ENCODE data around the gene TRIM62. TPM values are rescaled to one million over a fixed set of nuclear protein-coding genes. Genes with fewer than 3 reads are reported as not detected.
"Not testable (repeated sequence)": the region's sequence is repeated elsewhere in the genome, so short reads cannot be mapped to it uniquely, and the experiment has no call there.

TRIM62 gene
- total and polyA plus RNA-seq, 2 donors = 1.8 to 7.8 TPM

DNA sequence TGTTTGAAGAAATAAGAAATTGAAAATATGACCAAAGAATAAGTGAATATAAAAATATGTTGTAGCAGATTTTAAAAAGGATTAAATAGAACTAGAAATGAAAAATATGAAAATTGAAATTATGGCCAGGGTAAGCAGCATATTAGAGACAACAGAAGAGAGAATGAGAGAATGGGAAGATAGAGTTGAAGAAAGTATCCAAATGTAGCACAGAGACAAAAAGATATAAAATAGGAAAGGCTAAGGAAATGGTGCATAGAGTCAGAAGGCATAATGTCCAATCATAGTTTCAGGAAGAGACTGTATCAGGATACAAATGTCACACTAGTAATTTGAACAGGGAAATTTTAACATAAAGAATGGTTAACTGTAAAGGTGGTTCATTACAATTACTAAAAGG is 71.4 kb downstream of the TRIM62 start:
- Histone ChIP-seq H3K9me3 (ENCODE audit: control insufficient read depth in 2 of 2, insufficient read depth in 1 of 2, low read length in 1 of 2) (peaks cover 0 to 3% of the 10 kb centered on the region in 2 donors), H3K27me3 (ENCODE audit: control insufficient read depth in 2 of 2, insufficient read depth in 1 of 2, low read length in 1 of 2) (no peaks in the 10 kb centered on the region), H3K4me3 (ENCODE audit: low read length in 2 of 2) (no peak overlapping the region), H3K4me1 (ENCODE audit: control insufficient read depth in 2 of 2, insufficient read depth in 2 of 2, low read length in 2 of 2) (no peaks in the 10 kb centered on the region), H3K27ac (ENCODE audit: low read depth in 1 of 2, low read length in 1 of 2) (no peak overlapping the region), H3K36me3 (ENCODE audit: control insufficient read depth in 2 of 2, insufficient read depth in 2 of 2, low read length in 1 of 2) (no peaks in the 10 kb centered on the region)
- DNase-seq (ENCODE audit: low read depth in 6 of 9, low spot score in 9 of 9) = no peak

- H3K36me3 ChIP-seq (ENCODE audit: control insufficient read depth in 2 of 2, insufficient read depth in 2 of 2, low read length in 1 of 2); H3K9me3 ChIP-seq (ENCODE audit: control insufficient read depth in 2 of 2, insufficient read depth in 1 of 2, low read length in 1 of 2); DNase-seq (ENCODE audit: low read depth in 6 of 9, low spot score in 9 of 9); H3K27me3 ChIP-seq (ENCODE audit: control insufficient read depth in 2 of 2, insufficient read depth in 1 of 2, low read length in 1 of 2); H3K4me3 ChIP-seq (ENCODE audit: low read length in 2 of 2): not testable (repeated sequence)
- Histone ChIP-seq H3K4me1 (ENCODE audit: control insufficient read depth in 2 of 2, insufficient read depth in 2 of 2, low read length in 2 of 2) (peaks cover 15 to 40% of the 10 kb centered on the region in 2 donors), H3K27ac (ENCODE audit: low read depth in 1 of 2, low read length in 1 of 2) (peak overlapping the region in 1 of 2 donors; percentile 80)
- WGBS = 96% methylated on average over 4 of the region's 4 CpGs
These were observed 81.8 kb downstream of the TRIM62 start for GRCh38 chr1:33100119-33100415.

- Histone ChIP-seq H3K27me3 (ENCODE audit: control insufficient read depth in 2 of 2, insufficient read depth in 1 of 2, low read length in 1 of 2) (no peaks in the 10 kb centered on the region), H3K9me3 (ENCODE audit: control insufficient read depth in 2 of 2, insufficient read depth in 1 of 2, low read length in 1 of 2) (no peaks in the 10 kb centered on the region), H3K27ac (ENCODE audit: low read depth in 1 of 2, low read length in 1 of 2) (peak overlapping the region; percentile 80 to 85), H3K4me1 (ENCODE audit: control insufficient read depth in 2 of 2, insufficient read depth in 2 of 2, low read length in 2 of 2) (peaks cover 15 to 40% of the 10 kb centered on the region in 2 donors), H3K36me3 (ENCODE audit: control insufficient read depth in 2 of 2, insufficient read depth in 2 of 2, low read length in 1 of 2) (no peaks in the 10 kb centered on the region), H3K4me3 (ENCODE audit: low read length in 2 of 2) (peak overlapping the region; percentile 10 to 28)
- DNase-seq (ENCODE audit: low read depth in 6 of 9, low spot score in 9 of 9) = peak; percentile 59 to 92 (median 73)
- WGBS = 11% methylated on average over 13 of the region's 13 CpGs
These were observed 82.3 kb downstream of the TRIM62 start for GRCh38 chr1:33099290-33100118.

- no peaks in the 10 kb centered on the region for H3K27me3 ChIP-seq (ENCODE audit: control insufficient read depth in 2 of 2, insufficient read depth in 1 of 2, low read length in 1 of 2)
- peak overlapping the region in 1 of 2 donors; percentile 2 for H3K27ac ChIP-seq (ENCODE audit: low read depth in 1 of 2, low read length in 1 of 2)
- no peak for DNase-seq (ENCODE audit: low read depth in 6 of 9, low spot score in 9 of 9)
- peaks cover 15 to 40% of the 10 kb centered on the region in 2 donors for H3K4me1 ChIP-seq (ENCODE audit: control insufficient read depth in 2 of 2, insufficient read depth in 2 of 2, low read length in 2 of 2)
- H3K4me3 ChIP-seq (ENCODE audit: low read length in 2 of 2) = no peak overlapping the region
- H3K9me3 ChIP-seq (ENCODE audit: control insufficient read depth in 2 of 2, insufficient read depth in 1 of 2, low read length in 1 of 2) = no peaks in the 10 kb centered on the region
- H3K36me3 ChIP-seq (ENCODE audit: control insufficient read depth in 2 of 2, insufficient read depth in 2 of 2, low read length in 1 of 2) = no peaks in the 10 kb centered on the region
These were observed 83.5 kb downstream of the TRIM62 start for GRCh38 chr1:33098371-33098770.

GRCh38 chr1:33097762-33098161 is 84.1 kb downstream of the TRIM62 start:
- DNase-seq (ENCODE audit: low read depth in 6 of 9, low spot score in 9 of 9) = no peak
- 77% methylated on average over 4 of the region's 4 CpGs for WGBS
- no peaks in the 10 kb centered on the region for H3K9me3 ChIP-seq (ENCODE audit: control insufficient read depth in 2 of 2, insufficient read depth in 1 of 2, low read length in 1 of 2)
- H3K27me3 ChIP-seq (ENCODE audit: control insufficient read depth in 2 of 2, insufficient read depth in 1 of 2, low read length in 1 of 2) = no peaks in the 10 kb centered on the region
- H3K27ac ChIP-seq (ENCODE audit: low read depth in 1 of 2, low read length in 1 of 2) = peak overlapping the region in 1 of 2 donors; percentile 41
- peaks cover 15 to 40% of the 10 kb centered on the region in 2 donors for H3K4me1 ChIP-seq (ENCODE audit: control insufficient read depth in 2 of 2, insufficient read depth in 2 of 2, low read length in 2 of 2)
- H3K4me3 ChIP-seq (ENCODE audit: low read length in 2 of 2) = no peak overlapping the region
- no peaks in the 10 kb centered on the region for H3K36me3 ChIP-seq (ENCODE audit: control insufficient read depth in 2 of 2, insufficient read depth in 2 of 2, low read length in 1 of 2)

DNA sequence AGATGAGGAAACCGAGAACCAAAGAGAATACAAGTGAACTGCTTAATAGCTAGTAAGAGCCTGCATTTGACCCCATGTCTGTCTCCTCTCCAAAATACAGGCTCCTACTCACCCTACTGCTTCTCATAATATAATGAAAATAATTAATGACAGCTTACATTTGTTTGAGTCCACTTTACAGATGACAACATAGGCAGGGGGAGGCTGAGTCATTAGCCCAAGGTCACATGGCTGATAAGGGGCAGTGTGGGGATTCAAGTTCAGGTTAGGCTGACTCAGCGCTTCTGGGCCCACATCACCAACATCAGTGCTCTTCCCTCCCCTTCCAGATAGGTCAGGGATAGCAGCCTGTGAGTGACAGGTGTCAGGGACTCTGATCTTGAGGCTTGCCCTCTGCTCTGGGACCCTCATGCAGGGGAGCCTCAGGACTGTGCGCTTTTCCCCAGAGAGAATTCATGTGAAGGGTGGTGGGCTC is 84.7 kb downstream of the TRIM62 start:
- no peak for DNase-seq (ENCODE audit: low read depth in 6 of 9, low spot score in 9 of 9)
- no peak overlapping the region for H3K4me3 ChIP-seq (ENCODE audit: low read length in 2 of 2)
- H3K36me3 ChIP-seq (ENCODE audit: control insufficient read depth in 2 of 2, insufficient read depth in 2 of 2, low read length in 1 of 2) = no peaks in the 10 kb centered on the region
- WGBS = 98% methylated on average over 3 of the region's 3 CpGs
- H3K27me3 ChIP-seq (ENCODE audit: control insufficient read depth in 2 of 2, insufficient read depth in 1 of 2, low read length in 1 of 2) = no peaks in the 10 kb centered on the region
- H3K27ac ChIP-seq (ENCODE audit: low read depth in 1 of 2, low read length in 1 of 2) = peak overlapping the region in 1 of 2 donors; percentile 41
- H3K9me3 ChIP-seq (ENCODE audit: control insufficient read depth in 2 of 2, insufficient read depth in 1 of 2, low read length in 1 of 2) = no peaks in the 10 kb centered on the region
- peaks cover 15 to 40% of the 10 kb centered on the region in 2 donors for H3K4me1 ChIP-seq (ENCODE audit: control insufficient read depth in 2 of 2, insufficient read depth in 2 of 2, low read length in 2 of 2)

DNA sequence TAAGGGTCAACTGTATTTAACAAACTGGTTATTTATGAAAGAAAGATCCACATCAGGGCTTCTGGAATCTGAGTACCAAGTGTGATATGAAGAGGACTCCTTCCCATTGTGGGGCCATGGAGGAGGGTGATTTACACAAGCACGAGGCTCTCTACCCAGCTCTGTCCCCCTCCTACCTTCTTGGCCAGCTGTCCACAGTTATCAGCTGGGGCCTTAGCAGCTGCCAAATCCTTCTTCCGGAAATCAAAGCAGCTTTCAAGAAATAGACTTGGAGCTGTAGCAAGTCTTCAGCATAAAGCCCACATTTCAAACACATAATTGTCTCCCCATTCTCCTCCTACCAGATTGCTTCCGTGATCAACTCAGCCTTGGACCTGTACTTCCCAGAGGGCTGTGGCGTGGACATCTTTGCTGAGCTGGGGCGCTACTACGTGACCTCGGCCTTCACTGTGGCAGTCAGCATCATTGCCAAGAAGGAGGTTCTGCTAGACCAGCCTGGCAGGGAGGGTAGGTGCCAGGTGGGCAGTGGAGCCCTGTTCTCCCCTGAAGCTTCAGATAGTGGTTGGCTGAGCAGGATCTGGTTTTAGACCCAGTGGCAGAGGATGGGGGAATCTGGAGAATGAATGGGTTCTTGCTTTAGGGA is 85.4 kb downstream of the TRIM62 start:
- Histone ChIP-seq H3K27me3 (ENCODE audit: control insufficient read depth in 2 of 2, insufficient read depth in 1 of 2, low read length in 1 of 2) (no peaks in the 10 kb centered on the region), H3K36me3 (ENCODE audit: control insufficient read depth in 2 of 2, insufficient read depth in 2 of 2, low read length in 1 of 2) (no peaks in the 10 kb centered on the region), H3K4me3 (ENCODE audit: low read length in 2 of 2) (no peak overlapping the region), H3K9me3 (ENCODE audit: control insufficient read depth in 2 of 2, insufficient read depth in 1 of 2, low read length in 1 of 2) (no peaks in the 10 kb centered on the region), H3K4me1 (ENCODE audit: control insufficient read depth in 2 of 2, insufficient read depth in 2 of 2, low read length in 2 of 2) (peaks cover 15 to 40% of the 10 kb centered on the region in 2 donors), H3K27ac (ENCODE audit: low read depth in 1 of 2, low read length in 1 of 2) (no peak overlapping the region)
- 93% methylated on average over 7 of the region's 7 CpGs for WGBS
- DNase-seq (ENCODE audit: low read depth in 6 of 9, low spot score in 9 of 9) = no peak

Other genes with a start within 250 kb of the TRIM62 start
- gene RNF19B, start 217.2 kb downstream of the TRIM62 start, total RNA-seq = 11.6 TPM
- gene RNF19B, start 217.2 kb downstream of the TRIM62 start, polyA plus RNA-seq = 12.7 TPM
- 156 TPM for gene AK2, start 145.2 kb downstream of the TRIM62 start, total RNA-seq
- 73.2 TPM for gene AK2, start 145.2 kb downstream of the TRIM62 start, polyA plus RNA-seq
- gene AZIN2, start 100.9 kb downstream of the TRIM62 start, total RNA-seq = 1.7 TPM
- 4.2 TPM for gene AZIN2, start 100.9 kb downstream of the TRIM62 start, polyA plus RNA-seq
- 11.0 TPM for gene ZNF362, start 74.4 kb upstream of the TRIM62 start, total RNA-seq
- 18.3 TPM for gene ZNF362, start 74.4 kb upstream of the TRIM62 start, polyA plus RNA-seq
- gene A3GALT2, start 139.1 kb upstream of the TRIM62 start, total RNA-seq = not detected
- gene A3GALT2, start 139.1 kb upstream of the TRIM62 start, polyA plus RNA-seq = not detected
- 35.0 TPM for gene PHC2, start 249.1 kb upstream of the TRIM62 start, total RNA-seq
- 79.0 TPM for gene PHC2, start 249.1 kb upstream of the TRIM62 start, polyA plus RNA-seq

Measured in thymus (tissue), 11 donors.